ENCODE data around the gene YJU2. TPM values are rescaled to one million over a fixed set of nuclear protein-coding genes. Genes with fewer than 3 reads are reported as not detected.

The YJU2 gene
- total RNA-seq, 1 experiment from 2014 or later = 26.5 TPM

- TF ChIP-seq FOXP1 (CRISPR knock-in tag; IDR thresholded peaks at IDR 0.05; ENCODE audit: borderline replicate concordance) = peak; percentile 75; the same call in 1 of the 2 replicates
- no peak for TF ChIP-seq CTCF (IDR thresholded peaks at IDR 0.05)
- no peak for TF ChIP-seq ELF4 (CRISPR knock-in tag; IDR thresholded peaks at IDR 0.05; ENCODE audit: low read depth)
- no peak for TF ChIP-seq JAZF1 (CRISPR knock-in tag; IDR thresholded peaks at IDR 0.05)
- no peak for TF ChIP-seq TCF7 (CRISPR knock-in tag; IDR thresholded peaks at IDR 0.05; ENCODE audit: low read depth)
- no peak for TF ChIP-seq HMGXB4 (CRISPR knock-in tag; IDR thresholded peaks at IDR 0.05)
- TF ChIP-seq GTF2I (CRISPR knock-in tag; conservative IDR thresholded peaks at IDR 0.05) = no peak
- TF ChIP-seq ATF1 (CRISPR knock-in tag; IDR thresholded peaks at IDR 0.05) = no peak
- TF ChIP-seq CREB1 (CRISPR knock-in tag; IDR thresholded peaks at IDR 0.05) = no peak
- TF ChIP-seq MXD4 (CRISPR knock-in tag; IDR thresholded peaks at IDR 0.05; ENCODE audit: borderline replicate concordance) = no peak
- no peak for TF ChIP-seq E2F5 (CRISPR knock-in tag; IDR thresholded peaks at IDR 0.05)
- TF ChIP-seq, protein P1, sequence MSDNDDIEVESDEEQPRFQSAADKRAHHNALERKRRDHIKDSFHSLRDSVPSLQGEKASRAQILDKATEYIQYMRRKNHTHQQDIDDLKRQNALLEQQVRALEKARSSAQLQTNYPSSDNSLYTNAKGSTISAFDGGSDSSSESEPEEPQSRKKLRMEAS (CRISPR knock-in tag; IDR thresholded peaks at IDR 0.05) = peak; percentile 91
- 0 out of 2 replicates have a peak, but pooled peaks have one; percentile 17 for TF ChIP-seq PRDM15 (CRISPR knock-in tag; IDR thresholded peaks at IDR 0.05)
- TF ChIP-seq, protein P2, sequence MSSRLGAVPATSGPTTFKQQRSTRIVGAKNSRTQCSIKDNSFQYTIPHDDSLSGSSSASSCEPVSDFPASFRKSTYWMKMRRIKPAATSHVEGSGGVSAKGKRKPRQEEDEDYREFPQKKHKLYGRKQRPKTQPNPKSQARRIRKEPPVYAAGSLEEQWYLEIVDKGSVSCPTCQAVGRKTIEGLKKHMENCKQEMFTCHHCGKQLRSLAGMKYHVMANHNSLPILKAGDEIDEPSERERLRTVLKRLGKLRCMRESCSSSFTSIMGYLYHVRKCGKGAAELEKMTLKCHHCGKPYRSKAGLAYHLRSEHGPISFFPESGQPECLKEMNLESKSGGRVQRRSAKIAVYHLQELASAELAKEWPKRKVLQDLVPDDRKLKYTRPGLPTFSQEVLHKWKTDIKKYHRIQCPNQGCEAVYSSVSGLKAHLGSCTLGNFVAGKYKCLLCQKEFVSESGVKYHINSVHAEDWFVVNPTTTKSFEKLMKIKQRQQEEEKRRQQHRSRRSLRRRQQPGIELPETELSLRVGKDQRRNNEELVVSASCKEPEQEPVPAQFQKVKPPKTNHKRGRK (CRISPR knock-in tag; IDR thresholded peaks at IDR 0.05; ENCODE audit: borderline replicate concordance) = 0 out of 2 replicates have a peak, but pooled peaks have one; percentile 90
- no peak for TF ChIP-seq ZNF396 (CRISPR knock-in tag; IDR thresholded peaks at IDR 0.05; ENCODE audit: borderline replicate concordance)
- TF ChIP-seq ETV6 (CRISPR knock-in tag; IDR thresholded peaks at IDR 0.05) = no peak
- TF ChIP-seq ZNF416 (CRISPR knock-in tag; IDR thresholded peaks at IDR 0.05) = no peak
- no peak for TF ChIP-seq ATF3 (CRISPR knock-in tag; conservative IDR thresholded peaks at IDR 0.05)
- no peak; the same call in 1 of the 2 replicates for TF ChIP-seq ESRRA (CRISPR knock-in tag; IDR thresholded peaks at IDR 0.05; ENCODE audit: borderline replicate concordance)
- TF ChIP-seq RELA (CRISPR knock-in tag; IDR thresholded peaks at IDR 0.05; ENCODE audit: borderline replicate concordance) = no peak
- TF ChIP-seq, protein P3, sequence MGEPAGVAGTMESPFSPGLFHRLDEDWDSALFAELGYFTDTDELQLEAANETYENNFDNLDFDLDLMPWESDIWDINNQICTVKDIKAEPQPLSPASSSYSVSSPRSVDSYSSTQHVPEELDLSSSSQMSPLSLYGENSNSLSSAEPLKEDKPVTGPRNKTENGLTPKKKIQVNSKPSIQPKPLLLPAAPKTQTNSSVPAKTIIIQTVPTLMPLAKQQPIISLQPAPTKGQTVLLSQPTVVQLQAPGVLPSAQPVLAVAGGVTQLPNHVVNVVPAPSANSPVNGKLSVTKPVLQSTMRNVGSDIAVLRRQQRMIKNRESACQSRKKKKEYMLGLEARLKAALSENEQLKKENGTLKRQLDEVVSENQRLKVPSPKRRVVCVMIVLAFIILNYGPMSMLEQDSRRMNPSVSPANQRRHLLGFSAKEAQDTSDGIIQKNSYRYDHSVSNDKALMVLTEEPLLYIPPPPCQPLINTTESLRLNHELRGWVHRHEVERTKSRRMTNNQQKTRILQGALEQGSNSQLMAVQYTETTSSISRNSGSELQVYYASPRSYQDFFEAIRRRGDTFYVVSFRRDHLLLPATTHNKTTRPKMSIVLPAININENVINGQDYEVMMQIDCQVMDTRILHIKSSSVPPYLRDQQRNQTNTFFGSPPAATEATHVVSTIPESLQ (CRISPR knock-in tag; IDR thresholded peaks at IDR 0.05) = no peak
- TF ChIP-seq FOXJ3 (CRISPR knock-in tag; IDR thresholded peaks at IDR 0.05; ENCODE audit: borderline replicate concordance) = no peak
- TF ChIP-seq, protein P4, sequence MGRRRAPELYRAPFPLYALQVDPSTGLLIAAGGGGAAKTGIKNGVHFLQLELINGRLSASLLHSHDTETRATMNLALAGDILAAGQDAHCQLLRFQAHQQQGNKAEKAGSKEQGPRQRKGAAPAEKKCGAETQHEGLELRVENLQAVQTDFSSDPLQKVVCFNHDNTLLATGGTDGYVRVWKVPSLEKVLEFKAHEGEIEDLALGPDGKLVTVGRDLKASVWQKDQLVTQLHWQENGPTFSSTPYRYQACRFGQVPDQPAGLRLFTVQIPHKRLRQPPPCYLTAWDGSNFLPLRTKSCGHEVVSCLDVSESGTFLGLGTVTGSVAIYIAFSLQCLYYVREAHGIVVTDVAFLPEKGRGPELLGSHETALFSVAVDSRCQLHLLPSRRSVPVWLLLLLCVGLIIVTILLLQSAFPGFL (CRISPR knock-in tag; IDR thresholded peaks at IDR 0.05; ENCODE audit: borderline replicate concordance) = no peak
- TF ChIP-seq EMX1 (CRISPR knock-in tag; IDR thresholded peaks at IDR 0.05) = 0 out of 2 replicates have a peak, but pooled peaks have one; percentile 59
- TF ChIP-seq CREM (CRISPR knock-in tag; IDR thresholded peaks at IDR 0.05) = no peak
Measured at GRCh38 chr19:4197625-4198466, 49.0 kb upstream of the YJU2 start (continued).

All from WTC11 (cell line).